ENCODE measurements around the gene MEMO1.

- no peak for TF ChIP-seq EP300 (IDR thresholded peaks at IDR 0.05)
- no peak for TF ChIP-seq POLR2A (IDR thresholded peaks at IDR 0.05)
Measured at GRCh38 chr2:32051836-32052439, 41.1 kb upstream of the MEMO1 start.
